ENCODE data around the gene SLC39A11.

The SLC39A11 gene

DNA sequence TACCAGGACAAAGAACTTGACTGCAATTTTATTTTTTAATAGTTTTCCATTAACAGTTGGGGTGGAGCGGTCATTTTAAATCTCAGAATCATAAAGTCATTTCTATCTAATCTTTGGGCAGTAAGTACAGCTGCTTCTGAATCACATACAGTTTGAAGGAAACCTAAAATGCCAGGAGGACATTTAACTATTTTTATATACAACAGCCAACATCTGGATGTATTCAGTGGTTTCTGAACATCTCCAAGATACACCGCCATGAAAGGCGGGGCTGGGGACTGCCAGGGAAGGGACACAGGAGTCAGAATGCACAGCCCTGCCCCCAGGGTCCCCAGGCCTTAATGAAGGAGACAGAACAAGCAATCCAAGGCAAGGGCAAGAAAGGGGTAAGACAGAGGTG is 392.3 kb downstream of the SLC39A11 start:
- DNase-seq, result no peak

DNA sequence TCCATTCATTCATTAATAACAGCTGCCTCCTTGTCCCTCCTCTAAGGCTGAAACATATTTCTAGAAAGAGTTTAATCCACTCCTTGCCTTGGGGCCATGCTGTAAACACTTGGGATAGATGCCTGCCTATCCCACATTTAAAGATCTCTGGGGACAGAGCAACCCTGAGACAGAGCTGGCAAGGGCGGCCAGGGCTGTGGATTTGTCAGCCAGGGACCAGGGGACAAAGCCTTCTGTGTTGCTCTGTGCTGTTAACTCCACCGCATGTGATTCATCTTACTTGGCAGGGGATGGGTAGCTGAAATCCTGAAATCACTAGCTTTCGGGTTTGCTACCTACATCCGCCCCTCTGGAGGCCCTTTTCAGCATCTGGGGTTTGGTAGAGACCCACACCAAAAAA is 392.9 kb downstream of the SLC39A11 start:
- DNase-seq, result no peak

DNA sequence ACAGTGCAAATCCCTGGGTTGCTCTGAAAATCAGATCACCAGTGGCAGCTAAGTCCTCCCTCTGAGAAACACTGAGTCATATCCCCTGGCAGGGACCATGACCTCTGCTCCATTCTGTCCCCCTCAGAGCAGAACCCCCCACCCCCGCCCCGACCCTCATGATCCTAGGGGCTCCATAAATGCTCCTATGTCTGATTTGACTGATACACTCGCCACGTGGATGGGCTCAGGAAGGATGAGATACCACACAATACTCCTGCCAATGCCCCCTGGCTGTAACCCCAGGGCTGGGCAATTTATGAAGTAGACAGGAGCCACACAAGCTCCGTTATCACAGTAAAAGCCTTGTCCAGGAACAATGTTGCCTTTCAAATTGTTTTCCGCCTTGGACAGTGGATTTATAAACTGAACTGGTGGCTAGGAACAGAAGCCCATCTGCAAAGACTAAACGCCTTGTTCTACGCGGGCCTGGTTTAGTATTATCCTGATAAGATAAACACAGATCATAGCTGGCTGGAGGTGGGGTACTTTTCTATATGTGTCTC is 394.8 kb downstream of the SLC39A11 start:
- DNase-seq, result no peak

DNA sequence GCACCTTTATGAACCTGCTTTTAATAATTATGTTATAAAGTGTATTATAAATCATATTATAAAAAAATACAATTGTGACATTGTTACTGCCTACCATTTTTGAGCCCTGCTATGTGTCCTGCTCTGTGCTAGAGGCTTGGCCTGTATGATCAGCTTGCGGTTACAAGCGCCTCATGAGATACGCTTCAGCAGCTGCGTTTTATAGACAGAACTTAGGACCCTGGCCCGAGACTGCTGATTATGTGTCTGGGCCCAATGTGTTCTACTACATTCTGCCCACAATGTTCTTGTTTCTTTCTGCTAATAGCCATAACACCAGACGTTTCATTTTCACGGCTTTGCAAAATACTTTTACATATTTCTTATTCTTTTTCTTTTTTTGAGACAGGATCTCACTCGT is 395.8 kb downstream of the SLC39A11 start:
- no peak for DNase-seq

DNA sequence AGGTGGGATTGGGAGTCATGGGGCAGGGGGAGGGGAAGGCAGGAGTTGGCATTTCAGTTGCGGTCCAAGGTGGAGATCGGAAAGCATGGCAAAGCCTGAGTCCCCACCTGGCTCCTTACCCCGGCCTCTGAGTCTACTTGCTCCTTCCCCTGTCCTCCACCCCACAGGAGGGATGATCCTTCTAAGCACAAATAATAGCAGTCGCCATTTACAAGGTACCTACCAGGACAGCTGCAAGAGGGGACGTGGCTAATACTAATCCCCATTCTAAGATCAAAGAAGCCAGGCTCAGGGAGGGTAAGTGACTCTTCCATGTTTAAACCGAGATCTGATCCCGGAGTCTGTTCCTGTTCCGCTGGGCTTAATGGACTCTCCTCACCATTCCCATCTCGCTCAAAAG is 396.3 kb downstream of the SLC39A11 start:
- DNase-seq, result no peak

DNA sequence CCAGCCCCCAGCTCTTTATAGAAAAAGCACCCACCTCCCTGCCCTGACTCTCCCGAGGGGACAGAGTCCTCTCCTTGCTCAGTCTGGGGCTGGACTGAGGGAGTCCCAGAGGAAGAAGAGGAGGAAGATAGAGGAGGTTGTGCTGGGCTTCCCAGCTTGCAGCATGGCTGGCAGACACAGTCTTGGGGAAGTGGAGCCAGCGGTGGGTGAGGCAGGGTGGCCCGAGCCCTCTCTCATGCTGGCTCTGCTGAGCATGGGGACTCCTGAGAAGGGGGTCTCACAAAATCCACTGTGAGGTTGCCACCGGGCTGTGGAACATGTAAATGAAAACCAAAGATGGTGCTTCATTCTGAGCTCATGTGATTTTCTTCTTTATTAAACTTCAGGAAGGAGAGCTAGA is 398.5 kb downstream of the SLC39A11 start:
- no peak for DNase-seq

DNA sequence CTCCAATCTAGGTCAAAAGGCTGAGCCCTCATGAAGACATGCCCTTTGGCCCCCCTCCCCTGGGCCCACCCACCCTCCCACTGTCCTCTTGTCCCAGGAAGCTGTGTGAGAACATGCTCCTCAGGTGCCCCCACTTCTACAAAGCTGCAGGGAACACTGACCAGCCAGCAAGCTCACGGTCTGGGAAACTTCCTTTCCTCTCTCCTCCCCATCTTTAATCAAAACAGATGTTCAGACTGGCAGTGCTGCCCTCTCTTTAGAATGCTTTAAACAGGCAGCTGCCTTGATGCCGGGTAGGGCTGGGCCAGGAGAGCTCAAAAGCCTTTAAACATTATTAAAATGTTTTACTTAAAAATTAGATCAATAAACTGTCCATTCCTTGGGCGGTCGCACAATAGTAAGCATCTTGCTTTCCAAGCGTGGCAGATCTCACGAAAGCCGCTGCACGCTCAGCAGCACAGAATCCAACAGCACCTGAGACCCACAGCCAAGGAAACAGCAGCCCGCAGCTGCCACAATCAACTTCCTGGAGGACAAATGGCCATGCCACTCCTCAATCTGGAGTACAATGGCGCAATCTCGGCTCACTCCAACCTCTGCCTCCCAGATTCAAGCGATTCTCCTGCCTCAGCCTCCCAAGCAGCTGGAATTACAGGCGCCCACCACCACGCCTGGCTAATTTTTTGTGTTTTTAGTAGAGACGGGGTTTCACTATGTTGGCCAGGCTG is 399.2 kb downstream of the SLC39A11 start:
- no peak for DNase-seq

DNA sequence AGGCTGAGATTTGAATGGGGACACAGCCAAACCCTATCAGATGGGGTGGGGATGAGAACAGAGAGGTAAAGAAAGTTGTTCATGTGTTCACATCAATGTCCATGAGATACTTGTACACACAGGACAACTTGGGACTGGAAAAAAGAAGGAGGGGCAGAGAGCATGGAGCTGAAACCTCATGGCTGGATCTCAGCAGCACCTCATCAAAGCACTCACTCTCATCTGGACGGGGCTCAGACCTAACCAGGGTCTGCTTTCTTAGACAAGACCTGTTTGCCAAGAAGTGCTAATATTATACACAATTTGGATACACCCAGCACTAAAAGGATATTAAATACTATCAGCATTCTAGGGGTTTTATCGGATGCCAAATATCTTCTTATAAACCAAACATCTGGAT is 399.8 kb downstream of the SLC39A11 start:
- DNase-seq, result no peak

DNA sequence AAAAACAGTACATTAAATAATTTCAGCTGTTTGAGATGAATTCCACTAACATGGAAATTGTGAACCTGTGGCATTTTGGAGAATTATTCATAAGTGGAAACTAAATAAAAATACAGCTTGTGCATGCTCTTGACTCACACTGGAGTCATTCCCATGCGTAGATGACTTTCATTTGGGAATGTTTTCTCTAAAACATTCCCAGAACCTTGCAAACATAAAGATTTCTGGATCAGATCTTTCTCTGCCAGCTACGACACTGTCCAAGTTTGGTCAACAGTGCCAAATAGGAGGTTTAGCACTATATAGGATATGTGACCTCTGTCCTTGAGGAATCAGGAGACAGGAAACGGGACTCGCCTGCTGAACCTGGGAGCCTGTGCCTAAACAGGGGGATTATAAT is 400.9 kb downstream of the SLC39A11 start:
- DNase-seq, result no peak

DNA sequence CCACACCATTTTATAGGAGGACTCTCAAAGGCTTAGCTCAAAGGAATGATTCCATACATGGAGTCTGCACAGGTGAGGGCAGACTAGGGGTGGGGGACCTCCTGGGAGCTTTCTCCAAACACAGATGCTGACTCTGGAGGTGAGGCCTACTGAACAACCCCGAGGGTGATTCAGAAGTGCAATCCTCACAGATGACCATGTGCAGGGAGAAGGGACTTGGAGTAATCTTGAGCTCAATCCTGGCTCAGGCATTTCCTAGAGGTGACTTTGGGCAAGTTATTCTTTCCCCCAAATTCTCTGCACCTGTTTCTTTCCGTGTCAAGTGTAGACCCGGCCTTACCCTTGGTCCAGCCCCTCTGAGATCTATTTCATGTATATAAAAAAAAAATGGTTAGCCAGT is 401.5 kb downstream of the SLC39A11 start:
- DNase-seq, result no peak

DNA sequence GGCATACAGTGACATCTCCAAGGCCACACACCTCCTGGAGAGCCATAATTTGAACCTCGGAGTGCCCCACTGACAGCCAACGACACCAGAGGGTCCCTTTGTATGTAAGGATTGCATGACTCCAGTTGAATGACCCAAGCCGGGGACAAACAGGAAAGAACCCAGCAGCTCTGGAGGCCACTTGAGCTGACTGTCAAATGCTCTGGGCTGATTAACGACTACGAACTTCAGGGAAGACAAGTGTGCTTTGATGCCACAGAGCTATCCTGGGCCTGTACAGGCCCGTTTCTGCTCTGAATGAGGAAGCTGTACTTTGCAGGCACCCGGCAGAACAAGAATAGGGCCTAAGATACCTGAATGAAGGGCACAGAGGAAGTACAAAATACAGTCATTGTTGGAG is 404.6 kb downstream of the SLC39A11 start:
- DNase-seq, result peak; percentile 47 to 54

DNA sequence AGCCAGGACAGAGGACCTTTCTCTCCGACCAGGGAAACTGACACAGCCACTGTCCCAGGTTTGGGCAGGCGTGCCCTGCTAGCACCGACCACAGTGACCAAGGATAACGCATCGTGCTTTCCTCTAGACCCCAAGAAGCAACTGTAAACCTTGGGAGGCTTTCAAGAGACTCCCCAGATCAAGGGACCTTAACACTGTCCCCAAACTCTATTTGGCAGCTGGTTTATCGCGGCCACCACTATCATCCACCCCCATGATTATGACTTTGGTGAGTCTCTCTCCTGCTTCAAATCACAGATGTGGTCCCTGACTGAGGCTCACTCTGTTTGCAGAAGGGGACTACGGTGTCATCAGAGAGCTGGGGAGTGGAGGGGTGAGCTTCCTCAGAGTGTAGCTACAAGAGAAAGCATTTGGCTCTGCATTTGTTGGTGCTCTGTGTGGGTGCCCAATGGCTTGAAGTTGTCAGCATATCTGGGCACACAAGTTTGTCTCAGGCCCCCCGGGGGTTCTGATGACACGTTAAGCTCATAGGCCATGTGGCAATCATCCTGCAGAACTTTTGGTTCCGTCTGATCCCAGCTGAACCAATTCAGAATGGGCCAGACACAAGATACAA is 408.0 kb downstream of the SLC39A11 start:
- no peak for DNase-seq

DNA sequence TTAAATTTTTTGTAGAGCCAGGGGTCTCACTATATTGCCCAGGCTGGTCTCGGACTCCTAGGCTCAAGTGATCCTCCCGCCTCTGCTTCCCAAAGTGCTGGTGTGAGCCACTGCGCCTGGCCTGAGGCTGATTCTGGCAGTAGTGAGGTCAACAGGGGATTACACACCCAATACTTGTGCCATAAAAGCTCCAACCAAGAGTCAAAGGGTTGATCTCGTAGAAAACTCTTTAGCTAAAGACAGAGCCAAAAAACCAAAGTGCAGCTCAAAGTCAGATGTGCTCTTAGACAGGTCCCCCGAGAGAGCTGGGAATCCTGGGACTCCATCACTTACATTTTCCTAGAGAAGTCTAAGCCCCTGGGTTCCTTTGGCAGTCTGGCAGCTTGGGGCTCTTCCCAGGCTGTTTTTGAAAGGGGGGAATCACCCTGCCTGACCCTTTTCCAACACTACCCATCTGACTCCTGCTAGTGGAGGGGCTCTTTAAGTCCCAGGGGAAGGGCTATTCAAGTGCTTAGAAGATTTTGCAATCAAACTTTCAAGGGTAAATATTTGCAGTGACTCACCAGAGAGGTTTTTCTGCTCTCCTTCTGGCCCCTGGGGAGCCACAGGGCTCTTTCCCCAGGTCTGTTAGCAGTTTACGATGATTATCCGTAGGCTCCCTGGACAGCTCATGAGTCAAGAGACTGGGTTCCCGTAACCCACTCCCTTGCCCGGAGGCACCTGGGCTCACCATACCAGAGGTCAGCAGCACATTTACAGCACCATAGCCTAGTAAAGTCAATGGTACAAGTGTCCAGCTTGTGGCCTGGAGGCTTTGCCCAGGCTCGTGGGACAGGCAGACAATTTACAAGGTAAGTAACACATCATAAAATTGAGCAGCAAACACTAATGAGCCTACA is 408.7 kb downstream of the SLC39A11 start:
- DNase-seq, result peak in 1 of 2 experiments; percentile 10

DNA sequence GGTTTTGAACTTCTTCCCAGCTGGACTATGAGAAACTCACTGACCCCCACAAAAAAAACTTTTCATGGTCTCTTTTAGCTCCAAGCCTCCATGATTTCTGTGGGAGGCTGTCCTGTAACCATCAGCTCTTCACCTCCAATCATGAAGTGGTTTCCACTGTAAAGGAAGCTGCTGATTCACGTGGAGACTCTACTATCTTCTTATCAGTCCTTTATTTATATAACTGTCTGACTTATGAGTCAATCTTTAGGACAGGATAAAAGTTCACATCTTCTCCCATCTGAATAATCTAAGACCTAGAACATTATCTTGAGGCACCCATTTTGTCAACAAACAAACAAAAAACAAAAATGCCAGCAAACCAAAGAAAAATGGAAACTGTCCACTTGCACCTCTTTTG is 409.9 kb downstream of the SLC39A11 start:
- no peak for DNase-seq

DNA sequence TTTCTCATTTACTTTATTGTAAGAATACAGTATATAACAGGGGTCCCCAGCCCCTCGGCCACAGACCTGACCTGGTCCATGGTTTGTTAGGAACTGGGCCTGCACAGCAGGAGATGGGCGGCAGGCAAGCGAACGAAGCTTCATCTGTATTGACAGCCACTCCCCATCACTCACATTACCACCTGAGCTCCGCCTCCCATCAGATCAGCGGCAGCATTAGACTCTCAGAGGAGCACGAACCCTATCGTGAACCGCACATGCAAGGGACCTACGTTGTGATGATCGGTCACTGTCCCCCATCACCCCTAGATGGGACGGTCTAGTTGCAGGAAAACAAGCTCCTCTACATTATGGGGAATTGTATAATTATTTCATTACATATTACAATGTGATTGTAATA is 410.6 kb downstream of the SLC39A11 start:
- no peak for DNase-seq

DNA sequence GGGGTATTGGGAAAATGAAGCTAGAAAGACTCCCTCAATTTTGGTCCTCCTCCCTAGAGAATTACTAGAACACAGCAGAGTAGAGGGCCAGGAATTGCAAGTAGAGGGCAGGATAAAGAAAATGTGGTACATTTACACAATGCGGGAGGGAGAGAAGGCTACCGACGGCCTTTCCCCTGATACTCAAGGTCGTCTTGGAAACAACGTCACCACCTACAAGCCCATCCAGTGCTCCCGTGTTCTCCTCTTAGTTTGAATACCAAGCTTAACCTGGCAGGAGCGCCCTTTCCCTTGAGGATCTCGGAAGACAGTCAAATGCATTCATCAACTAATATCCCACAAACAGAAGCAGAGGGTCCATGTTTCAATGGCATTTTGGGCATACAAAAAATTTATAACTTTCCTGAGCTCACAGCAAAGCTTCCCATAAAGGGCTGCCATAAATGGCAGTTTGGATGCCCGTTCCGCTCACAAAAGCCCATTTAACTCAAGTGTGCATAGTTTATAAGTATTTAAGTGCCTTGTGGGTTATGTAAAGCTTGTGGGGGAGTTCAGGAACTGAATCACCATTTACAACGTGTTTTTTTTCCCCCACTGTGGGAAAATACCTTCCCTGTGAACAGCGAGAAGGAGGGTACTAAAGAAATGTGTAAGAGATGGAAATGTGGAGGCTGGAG is 414.6 kb downstream of the SLC39A11 start:
- DNase-seq, result no peak

DNA sequence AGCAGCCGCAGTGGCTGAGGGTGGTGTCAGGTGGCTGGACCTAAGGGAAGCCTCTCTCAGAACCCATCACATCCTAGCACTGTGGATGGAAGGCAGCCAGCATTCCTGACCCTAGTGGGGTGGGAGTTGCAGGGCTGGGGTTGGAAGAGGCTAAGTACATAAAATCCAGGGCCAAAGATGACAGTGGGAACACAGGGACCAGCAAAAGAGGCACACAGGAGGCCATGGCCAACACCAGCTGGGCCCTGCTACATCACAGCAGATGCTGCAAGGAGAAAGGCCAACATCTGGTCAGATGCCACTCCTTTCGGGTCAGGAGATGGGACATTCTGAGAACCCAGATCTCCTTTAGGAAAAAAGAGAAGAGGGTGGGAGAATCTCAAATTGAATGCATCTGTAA is 415.4 kb downstream of the SLC39A11 start:
- no peak for DNase-seq

DNA sequence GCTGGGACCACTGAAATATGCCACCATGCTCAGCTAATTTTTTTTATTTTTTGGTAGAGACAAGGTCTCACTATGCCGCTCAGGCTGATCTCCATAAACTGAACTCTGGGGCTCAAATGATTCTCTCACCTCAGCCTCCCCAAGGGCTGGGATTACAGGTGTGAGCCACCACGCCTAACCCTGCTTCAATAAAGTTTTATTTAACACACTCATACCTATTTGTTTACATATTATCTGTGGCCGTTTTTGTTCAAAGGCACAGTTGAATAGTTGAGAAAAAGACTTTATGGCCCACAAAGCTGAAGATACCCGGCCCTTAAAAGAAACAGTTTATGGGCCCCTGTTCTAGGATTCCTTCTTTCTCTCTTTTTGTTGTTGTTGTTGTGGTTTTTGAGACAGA is 419.8 kb downstream of the SLC39A11 start:
- no peak for DNase-seq

DNA sequence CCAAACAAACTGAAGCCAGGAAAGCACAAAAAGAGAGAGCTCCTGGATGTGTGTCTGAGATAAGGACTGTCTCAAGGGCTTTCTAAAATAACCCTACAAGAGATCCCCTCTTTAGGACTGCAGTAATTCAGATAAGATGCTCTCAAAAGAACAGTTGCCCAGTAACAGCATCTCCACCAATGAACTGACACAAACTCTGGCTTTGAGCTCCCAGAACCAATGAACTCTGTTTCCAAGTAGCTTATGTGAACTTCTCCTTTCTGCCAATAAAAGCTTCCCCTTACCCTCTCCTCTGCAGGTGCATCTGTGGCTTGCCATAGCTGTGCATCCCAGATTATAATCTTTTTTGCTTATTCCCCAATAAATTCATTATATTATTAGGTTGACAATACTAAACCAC is 421.5 kb downstream of the SLC39A11 start:
- peak in 1 of 2 experiments; percentile 23 for DNase-seq

DNA sequence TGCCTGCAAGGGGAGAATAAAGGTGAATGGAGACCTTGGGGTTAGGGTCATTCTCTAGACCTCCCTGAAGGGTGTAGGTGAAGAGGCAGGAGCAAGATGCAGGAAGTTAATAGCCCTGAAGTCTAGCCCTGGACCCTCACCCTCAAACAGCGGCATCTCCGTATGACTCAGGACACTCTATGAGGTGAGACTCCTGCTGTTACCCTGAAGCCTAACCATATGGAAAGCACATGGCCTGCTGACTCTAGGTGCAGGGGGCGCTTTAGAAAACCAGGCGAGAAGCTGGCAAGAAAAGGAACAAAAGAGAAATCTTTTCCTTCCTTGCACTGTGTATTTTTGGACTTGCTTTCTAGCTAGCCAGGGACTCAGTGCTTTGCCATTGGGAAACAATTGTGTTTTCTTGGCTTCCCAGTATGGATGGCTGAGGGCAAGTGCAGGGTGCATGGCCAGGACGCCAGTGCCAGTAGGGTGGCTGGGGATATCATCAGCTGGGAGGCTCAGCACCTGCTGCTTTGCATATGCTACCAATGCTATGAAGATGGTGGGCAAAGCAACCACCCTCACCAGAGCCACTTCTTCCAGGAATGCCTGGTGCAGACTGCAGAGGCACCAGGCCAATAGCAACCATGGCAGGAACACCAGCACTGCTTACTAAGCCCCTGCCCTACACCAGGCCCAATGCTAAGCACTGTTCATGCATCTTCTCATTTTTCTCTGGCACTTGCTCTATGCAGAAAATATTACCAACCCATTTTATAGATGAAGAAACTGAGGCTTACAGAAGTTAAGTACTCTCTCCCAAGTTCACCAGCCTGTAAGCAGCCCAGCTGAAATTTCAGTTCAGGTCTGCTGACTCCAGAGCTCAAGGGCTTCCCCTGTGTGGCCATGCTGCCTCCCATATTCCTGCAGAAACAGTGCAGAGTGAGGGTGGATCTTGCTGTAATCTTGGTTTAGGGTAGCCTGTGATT is 425.1 kb downstream of the SLC39A11 start:
- DNase-seq, result no peak
